ENCODE data around the gene EBI3.
"Not testable (repeated sequence)": the region's sequence is repeated elsewhere in the genome, so short reads cannot be mapped to it uniquely, and the experiment has no call there.

Gene EBI3

GRCh38 chr19:4234142-4234861 lies 5.0 kb downstream of the EBI3 start:
- DNase-seq (ENCODE audit: low spot score) = no peak

DNA sequence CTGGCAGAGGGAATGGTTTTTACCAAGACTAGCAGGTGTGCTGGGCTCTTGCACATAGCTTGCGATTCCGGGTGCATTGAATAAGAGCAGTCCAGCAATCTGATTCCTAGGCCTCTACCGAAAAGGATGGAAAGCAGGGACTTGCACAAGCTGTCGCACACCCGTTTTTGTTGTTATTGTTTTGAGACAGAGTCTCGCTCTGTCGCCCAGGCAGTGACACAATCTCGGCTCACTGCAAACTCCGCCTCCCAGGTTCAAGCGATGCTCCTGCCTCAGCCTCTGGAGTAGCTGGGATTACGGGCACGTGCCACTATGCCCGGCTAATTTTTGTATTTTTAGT lies 5.5 kb downstream of the EBI3 start:
- no peak for DNase-seq (ENCODE audit: low spot score)

GRCh38 chr19:4237510-4237909 lies 8.2 kb downstream of the EBI3 start:
- DNase-seq (ENCODE audit: low spot score) = not testable (repeated sequence)

- no peak for DNase-seq (ENCODE audit: low spot score)
Measured at GRCh38 chr19:4238831-4239230, 9.5 kb downstream of the EBI3 start.

GRCh38 chr19:4241824-4242430 lies 12.6 kb downstream of the EBI3 start:
- DNase-seq (ENCODE audit: low spot score) = peak; percentile 57

DNA sequence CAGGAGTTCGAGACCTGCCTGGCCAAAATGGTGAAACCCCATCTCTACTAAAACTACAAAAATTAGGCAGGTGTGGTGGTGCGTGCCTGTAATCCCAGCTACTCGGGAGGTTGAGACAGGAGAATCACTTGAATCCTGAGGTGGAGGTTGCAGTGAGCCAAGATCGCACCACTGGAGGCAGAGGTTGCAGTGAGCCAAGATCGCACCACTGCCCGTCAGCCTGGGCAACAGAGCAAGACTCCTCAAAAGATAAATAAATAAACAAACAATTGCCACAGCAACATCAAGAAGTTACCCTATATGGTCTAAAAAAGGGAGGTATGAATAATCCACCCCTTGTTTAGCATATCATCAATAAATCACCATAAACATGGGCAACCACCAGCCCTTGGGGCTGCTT lies 16.6 kb downstream of the EBI3 start:
- DNase-seq (ENCODE audit: low spot score) = not testable (repeated sequence)

GRCh38 chr19:4246767-4247593 lies 17.7 kb downstream of the EBI3 start, which contains the start of gene YJU2:
TSS of gene YJU2 (plus strand) at chr19:4247080. CDS start at chr19:4247147, 67 bp downstream.
- DNase-seq (ENCODE audit: low spot score) = peak; percentile 98

- no peak for DNase-seq (ENCODE audit: low spot score)
Measured at GRCh38 chr19:4256563-4256962, 27.2 kb downstream of the EBI3 start.

DNA sequence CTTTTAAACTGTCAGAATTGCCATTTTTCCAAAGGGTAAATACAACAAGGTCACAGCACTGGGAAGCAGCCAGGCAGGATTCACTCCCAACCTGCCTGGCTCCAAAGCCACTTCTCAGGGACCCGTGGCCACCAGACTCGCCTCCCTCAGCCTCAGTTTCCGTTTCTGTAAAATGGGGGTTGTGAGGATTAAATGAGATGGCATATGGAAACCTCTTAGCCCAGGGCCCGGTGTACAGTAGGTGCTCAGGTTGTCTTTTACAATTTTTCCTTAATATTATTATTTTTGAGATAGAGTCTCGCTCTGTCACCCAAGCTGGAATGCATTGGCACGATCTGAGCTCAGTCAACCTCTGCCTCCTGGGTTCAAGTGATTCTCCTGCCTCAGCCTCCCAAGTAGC lies 27.7 kb downstream of the EBI3 start:
- no peak for DNase-seq (ENCODE audit: low spot score)

- DNase-seq (ENCODE audit: low spot score) = no peak
Measured at GRCh38 chr19:4258181-4258580, 28.9 kb downstream of the EBI3 start.

DNA sequence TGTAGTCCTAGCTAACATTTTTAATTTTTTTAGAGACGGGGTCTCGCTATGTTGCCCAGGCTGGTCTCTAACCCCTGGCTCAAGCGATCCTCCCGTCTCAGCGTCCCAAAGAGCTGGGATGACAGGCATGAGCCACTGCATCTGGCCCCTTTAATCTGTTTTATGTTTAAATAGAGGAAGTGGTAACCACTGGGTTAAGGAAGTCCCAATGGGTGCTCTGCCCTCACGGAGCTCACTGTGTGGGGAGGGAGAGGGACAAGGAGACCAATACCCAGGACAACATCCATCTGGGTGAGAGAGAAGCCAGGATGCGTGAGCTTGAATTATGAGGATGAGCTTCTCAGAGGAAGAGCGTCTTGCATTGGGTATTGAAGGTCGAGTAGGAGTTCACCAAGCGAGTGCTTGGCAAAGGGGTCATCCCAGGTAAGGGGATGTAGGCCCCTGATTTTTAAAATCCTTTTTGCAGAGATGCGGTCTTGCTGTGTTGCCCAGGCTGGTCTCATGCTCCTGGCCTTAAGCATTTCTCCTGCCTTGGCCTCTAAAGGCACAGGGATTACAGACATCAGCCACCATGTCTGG lies 31.4 kb downstream of the EBI3 start:
- DNase-seq (ENCODE audit: low spot score) = no peak

DNA sequence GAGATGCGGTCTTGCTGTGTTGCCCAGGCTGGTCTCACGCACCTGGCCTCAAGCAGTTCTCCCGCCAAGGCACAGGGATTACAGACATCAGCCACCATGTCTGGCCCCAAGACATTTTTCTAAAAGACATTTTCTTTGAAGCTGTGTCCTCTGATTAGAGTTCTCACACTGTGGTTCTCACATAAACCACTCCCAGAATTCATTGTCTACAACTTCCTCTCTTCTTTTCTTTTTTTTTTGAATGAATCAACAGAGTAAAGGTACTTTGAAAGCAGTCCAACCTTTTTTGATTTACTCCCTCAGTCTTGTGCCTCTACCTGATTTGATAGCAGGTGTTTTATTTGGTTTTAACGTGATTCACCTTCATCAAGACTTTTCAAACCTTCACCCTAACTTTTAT lies 35.5 kb downstream of the EBI3 start:
- DNase-seq (ENCODE audit: low spot score) = no peak

GRCh38 chr19:4266253-4267000 lies 37.1 kb downstream of the EBI3 start:
- DNase-seq (ENCODE audit: low spot score) = no peak

DNA sequence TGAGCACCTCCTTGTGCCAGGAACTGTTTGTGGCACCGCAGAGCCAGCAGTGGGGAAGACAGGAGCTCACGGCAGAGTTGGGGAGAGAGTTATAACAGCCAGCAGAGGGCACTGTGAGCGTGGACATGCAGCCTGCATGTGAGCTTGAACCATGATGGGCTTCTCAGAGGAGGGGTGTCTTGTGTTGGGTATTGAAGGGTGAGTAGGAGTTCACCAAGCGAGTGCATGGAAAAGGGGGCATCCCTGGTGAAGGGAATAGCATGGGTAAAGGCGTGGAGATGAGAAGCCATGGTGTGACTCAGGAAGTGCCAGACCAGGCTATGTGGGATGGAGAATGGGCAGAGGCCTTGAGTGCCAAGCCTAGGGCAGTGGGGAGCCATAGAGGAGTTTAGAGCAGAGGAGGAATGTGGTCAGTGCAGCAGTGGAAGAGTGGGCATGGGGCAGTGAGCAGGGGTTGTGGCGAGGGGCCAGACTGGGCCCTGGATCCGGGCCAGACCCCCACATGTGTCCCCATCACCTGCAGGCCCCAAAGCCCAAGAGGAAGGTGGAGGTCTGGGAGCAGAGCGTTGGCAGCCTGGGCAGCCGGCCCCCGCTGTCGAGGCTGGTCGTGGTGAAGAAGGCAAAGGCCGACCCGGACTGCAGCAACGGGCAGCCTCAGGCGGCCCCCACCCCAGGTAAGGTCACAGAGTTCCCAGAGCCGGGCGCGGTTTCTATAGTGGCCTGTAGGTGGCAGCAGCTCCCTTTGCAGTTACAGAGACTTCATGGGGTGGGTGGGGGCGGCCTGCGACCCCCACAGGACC lies 38.0 kb downstream of the EBI3 start:
- DNase-seq (ENCODE audit: low spot score) = no peak

DNA sequence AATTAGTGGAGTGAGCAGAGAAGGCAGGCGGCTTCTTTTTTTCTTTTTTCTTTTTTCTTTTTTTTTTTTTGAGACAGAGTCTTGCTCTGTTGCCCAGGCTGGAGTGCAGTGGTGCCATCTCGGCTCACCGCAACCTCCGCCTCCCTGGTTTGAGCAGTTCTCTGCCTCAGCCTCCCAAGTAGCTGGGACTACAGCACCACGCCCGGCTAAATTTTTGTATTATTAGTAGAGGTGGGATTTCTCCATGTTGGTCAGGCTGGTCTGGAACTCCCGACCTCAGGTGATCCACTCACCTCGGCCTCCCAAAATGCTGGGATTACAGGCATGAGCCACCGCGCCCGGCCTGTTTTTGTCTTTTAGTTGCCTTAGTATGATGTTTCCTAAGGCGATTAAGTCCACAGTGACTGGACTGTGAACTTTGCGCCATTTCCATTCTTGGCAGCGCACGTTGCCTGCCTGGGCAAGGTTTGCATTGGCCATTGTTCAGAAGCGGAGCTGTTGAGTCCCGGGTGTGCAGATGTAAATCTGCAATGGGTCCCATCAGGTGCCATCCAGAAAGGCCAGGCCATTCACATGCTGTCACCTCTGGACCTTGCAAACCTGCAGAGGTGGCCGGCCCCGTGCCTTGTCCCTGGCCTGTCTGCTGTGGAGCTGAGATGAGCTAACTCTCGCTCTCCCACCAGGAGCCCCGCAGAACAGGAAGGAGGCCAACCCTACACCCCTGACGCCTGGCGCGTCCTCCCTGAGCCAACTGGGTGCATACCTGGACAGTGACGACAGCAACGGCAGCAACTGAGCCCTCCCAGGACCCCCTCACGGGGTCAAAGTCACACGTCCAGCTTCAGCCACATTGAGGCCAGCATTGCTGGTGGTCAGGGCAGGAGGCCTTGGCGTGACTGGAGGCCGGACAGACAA lies 38.8 kb downstream of the EBI3 start:
- no peak for DNase-seq (ENCODE audit: low spot score)

DNA sequence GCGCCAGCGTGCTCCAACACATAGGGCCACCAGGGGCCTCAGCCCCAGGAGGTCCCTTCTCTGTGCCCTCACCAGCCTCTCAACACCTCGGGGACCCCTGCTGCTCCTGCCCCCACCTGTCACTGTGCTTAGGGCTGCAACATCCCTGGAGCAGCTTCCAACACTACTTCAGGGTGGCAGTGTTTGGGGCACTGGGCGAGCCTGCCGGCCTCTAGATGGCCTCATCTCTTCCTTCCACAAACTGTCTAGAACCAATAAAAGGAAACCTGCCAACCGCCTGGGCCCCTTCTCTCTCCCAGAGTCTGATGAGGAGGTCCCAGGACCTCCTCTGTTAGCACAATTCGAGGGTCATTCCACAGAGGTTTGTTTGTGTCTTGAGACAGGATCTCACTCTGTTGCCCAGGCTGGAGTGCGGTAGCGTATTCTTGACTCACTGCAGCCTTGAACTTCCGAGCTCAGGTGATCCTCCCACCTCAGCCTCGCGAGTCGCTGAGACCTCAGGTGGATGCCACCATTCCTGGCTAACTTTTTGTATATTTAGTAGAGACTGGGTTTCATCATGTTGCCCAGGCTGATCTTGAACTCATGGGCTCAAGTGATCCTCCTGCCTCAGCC lies 39.6 kb downstream of the EBI3 start:
- DNase-seq (ENCODE audit: low spot score) = no peak

DNA sequence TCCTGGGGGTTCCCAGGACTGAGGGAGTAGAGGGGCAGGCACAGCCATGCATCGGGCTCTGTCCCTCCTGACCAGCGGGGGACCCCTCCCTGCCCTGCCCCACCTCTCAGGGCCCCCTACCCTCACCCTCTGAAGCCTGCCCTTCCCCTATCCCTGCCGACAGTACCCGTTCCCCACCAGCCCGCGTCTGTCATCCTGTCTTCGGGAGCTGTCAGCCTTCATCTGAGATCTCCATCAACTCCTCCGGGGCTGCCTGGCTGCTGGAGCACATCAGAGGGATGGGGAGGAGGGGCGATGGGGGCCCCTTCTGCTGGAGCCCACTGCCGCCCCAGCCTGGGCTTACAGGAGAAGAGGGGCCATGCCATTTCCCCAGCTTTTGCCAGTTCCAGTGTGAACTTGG lies 43.6 kb downstream of the EBI3 start:
- DNase-seq (ENCODE audit: low spot score) = no peak

GRCh38 chr19:4274321-4274686 lies 45.0 kb downstream of the EBI3 start:
- not testable (repeated sequence) for DNase-seq (ENCODE audit: low spot score)

- DNase-seq (ENCODE audit: low spot score) = no peak
Measured at GRCh38 chr19:4277191-4277696, 47.9 kb downstream of the EBI3 start.
